GM11168 (cell line): ENCODE data around the gene NHS.
"Not testable (repeated sequence)": the region's sequence is repeated elsewhere in the genome, so short reads cannot be mapped to it uniquely, and the experiment has no call there.

ENCODE experiments used
- in situ Hi-C: fragments of 300-500 bp; cut with MboI; formaldehyde crosslinking; loops from one replicate; pipeline ENCODE4 v1.12.0; 2022; ENCODE audit warnings: low sequenced_read_pairs; ENCODE audit not compliant: unreplicated experiment

The NHS gene

GRCh38 chrX:17442898-17443297, 67.9 kb downstream of the NHS start:
- in situ Hi-C loops, result no loop called here

DNA sequence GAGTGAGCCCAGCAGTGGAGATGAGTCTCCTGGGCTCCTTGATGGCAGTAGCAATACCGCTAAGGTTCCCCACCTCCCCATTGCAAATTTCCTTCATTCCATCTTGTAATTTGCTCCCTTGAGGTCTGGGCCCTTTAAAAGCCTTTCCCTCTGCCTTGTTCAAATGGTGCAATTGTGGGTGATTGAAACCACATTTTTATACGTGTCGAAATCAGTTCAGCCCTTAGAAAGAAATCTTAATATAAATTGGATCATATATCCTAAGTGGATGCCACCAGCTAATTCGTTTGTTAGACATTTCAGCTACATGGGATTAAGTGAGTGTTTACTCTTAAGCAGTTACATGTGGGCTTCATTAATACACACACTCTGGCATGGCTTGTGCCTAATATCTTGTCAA, 68.6 kb downstream of the NHS start:
- in situ Hi-C loops, result no loop called here

GRCh38 chrX:17446269-17446668, 71.3 kb downstream of the NHS start:
- in situ Hi-C loops, result not testable (repeated sequence)

- in situ Hi-C loops, result no loop called here
Observed at GRCh38 chrX:17448188-17448587, 73.2 kb downstream of the NHS start.

GRCh38 chrX:17449866-17450265, 74.9 kb downstream of the NHS start:
- in situ Hi-C loops, result no loop called here

GRCh38 chrX:17453788-17454187, 78.8 kb downstream of the NHS start:
- in situ Hi-C loops, result no loop called here

GRCh38 chrX:17456526-17456925, 81.5 kb downstream of the NHS start:
- in situ Hi-C loops, result no loop called here

DNA sequence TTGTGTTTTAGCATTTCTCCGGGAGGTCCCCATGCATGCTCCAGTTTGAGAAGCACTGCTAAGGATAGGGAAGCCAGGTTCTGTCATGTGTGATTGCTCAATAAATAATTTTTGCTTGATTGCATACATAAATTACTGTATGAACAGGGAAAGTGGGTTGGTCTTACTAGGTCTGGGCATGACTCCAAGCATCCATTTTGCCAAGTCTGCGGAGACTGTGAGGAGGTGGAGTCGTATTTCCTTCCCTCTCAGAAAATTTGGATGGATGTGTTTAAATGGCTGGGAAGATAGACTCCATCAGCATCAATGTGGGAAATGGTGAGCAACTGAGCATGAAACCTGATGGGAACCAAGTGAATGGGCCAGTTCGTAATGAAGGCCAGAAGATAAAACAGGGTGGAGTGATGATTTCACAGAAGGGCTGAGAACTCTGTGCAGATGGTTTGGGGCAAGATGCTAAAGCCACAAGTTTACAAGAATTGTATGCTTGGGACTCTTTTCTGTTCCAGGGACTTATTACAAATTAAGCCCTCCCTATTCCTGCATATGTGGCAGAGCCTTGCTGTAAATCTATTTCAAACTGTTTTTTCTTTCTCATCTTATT, 84.1 kb downstream of the NHS start:
- in situ Hi-C loops, result no loop called here

DNA sequence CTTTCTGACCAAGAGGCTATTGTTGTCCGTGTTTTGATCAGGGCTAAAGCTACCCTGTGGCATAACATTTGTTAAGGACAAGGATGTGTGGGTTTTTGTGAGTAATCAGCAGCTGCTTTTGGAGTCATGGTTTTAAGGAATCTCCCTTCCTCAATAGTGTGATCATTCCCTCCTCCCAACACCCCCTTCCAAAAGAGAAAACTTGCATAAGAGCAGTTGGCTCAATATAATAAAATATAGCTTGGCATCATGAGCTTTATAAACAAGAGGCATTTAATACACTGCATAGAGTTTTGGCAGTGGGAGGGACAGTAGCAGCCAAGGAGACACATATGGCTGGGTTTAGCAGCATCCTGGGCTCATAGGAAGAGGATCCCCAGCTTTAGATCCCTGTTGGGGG, 84.7 kb downstream of the NHS start:
- in situ Hi-C loops, result no loop called here

DNA sequence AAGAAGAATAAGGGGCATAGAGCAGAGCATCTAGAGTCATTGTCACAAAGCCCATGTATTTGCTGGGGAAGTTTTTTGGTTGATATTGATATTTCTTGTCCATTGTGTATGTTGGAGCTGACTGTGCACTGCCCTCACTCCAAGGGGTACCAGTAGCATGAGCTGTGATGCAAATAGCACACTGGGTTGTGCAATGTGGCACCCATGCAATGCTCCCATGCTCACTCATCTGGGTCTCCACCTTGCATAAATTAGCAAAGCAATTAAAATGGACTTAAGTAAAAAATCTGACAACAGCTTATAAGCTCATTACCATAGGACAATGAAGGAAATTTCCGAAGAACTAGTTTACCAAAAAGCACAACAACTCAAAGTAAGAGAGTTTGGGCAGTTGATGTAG, 87.9 kb downstream of the NHS start:
- in situ Hi-C loops, result no loop called here

- in situ Hi-C loops, result no loop called here
Observed at GRCh38 chrX:17464194-17464593, 89.2 kb downstream of the NHS start.

GRCh38 chrX:17465201-17465600, 90.2 kb downstream of the NHS start:
- in situ Hi-C loops, result no loop called here

DNA sequence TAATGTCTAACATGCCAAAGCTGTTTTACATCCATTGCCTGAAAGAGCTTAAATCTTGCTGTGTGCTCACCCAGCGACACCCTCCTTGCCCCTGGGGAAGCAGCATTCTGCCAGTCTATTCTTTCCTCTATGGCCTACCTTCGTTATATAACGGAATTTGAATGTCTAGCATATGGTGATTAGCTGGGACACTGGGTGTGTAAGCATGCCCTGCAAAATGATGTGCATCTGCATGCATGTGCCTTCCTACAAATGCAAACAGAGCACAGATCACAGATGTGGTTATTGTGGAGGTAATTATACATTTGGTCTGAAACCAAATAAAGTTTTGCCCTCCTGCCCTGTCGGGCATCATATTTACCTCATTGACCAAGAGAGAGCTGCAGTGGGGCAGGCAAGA, 90.8 kb downstream of the NHS start:
- in situ Hi-C loops, result no loop called here

DNA sequence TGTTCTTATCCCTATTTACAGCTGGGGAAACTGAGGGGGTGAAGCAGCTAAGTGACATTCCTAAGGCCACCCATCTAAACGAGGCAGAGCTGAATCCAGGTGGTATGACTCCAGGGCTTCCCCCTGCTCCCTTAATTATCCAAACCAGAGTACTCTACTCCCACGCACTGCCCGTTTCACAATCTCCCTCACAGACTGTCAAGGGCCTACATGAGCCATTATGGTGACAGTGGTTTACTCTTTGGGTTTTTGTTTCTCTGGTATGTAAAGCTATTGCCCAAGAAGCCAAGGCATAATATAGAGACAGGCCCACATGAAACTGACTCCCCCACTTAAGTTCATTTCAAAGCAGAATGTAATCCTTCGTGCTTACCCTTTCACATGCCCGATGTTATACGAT, 95.1 kb downstream of the NHS start:
- in situ Hi-C loops, result no loop called here

- in situ Hi-C loops, result no loop called here
Observed at GRCh38 chrX:17471121-17471520, 96.1 kb downstream of the NHS start.

GRCh38 chrX:17471861-17472260, 96.9 kb downstream of the NHS start:
- in situ Hi-C loops, result no loop called here

- in situ Hi-C loops, result no loop called here
Observed at GRCh38 chrX:17472424-17472823, 97.4 kb downstream of the NHS start.

GRCh38 chrX:17473021-17473420, 98.0 kb downstream of the NHS start:
- in situ Hi-C loops, result no loop called here

DNA sequence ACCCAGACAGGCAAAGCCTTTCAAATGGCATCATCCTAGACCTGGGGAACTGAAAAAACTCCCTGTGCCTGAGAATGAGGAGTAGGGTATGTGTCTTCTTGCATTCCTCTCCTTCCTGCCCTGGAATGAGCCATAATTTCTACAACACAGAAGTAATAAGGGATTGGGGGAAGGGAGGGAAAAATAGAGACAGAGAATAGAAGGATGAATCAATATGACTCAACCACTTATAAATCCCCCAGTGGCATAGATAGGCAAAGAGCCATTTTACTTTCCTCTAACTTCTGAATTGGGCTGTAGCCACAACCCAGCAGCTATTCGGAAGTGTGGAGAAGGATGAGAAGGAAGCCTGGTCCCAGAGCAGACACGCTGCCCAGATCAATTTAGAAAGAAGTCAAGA, 99.9 kb downstream of the NHS start:
- in situ Hi-C loops, result no loop called here

DNA sequence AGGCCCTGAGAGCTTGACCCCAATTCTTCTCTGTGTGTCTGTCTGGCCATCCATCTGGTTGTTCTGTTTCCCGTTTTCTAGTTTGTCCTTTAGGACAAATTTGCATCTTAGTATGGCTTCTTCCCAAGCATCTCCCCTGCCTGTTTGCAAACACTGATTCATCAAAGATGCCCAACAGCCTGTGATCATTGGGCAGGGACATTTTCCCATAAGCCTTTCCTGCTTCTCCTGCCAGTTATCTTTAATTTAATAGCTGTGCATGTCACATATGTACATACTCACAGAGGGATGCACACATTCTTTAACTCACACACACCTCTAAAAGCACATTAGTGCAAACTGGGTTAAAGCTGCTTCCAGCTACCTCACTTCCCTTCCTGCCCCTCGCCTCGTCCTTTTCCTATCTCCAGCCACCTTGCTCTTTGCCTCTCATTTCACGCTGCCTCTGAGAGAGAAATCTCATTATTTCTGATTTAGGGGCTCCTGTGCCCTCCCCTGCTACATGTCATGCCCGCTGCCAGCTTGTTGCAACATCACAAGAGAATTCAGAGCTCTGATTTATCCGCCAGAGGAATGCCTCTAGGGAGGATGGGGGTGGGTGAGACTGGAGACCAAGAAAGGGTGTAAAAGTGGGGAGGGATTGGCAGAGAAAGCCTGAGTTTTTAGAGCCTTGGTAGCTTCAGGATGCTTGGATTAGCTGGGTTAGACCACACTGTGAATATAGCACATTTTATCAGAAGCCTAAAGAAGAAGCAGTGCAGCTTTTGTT, 100.6 kb downstream of the NHS start:
- in situ Hi-C loops, result no loop called here

DNA sequence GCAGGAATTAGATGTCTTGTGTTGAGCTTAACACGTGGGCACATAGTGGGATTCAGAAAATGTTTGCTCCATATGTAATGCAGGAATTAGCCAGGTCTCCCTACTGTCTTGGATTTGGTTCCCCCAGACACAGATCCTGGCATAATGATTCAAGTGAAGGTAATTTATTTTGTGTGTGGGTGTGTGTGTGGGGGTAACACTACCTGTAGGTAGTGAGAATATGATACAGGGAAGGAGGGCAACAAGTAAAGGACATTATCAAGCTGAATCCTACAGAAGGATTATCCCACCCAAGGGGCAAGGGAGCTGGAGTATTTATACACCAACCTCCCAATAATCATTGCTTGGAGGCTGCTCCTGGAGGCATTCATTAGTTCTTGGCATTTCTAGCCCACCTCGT, 101.4 kb downstream of the NHS start:
- in situ Hi-C loops, result no loop called here

GRCh38 chrX:17481086-17481485, 106.1 kb downstream of the NHS start:
- in situ Hi-C loops, result no loop called here
